Stomach (tissue), 4 donors: ENCODE measurements around the gene AGAP9.
"Not testable (repeated sequence)": the region's sequence is repeated elsewhere in the genome, so short reads cannot be mapped to it uniquely, and the experiment has no call there.

Experiments
- CTCF ChIP-seq, 7 experiments: fragments of 450-650 bp in 4 of 7; fragments of 200-600 bp in 3 of 7; sonication (generic) in 3 of 7; IDR thresholded peaks; one replicate each; pipeline ENCODE4 v1.5.1; 2016 to 2019; ENCODE audit warnings: antibody characterized with exemption in 7 of 7, control low read depth in 2 of 7, mild to moderate bottlenecking in 1 of 7
- POLR2A ChIP-seq, 4 donors: fragments of 450-650 bp; IDR thresholded peaks; one replicate each; pipeline ENCODE4 v1.6.1; 2016; ENCODE audit warnings: antibody characterized with exemption in 4 of 4, control low read depth in 2 of 4, mild to moderate bottlenecking in 1 of 4, moderate library complexity in 1 of 4

DNA sequence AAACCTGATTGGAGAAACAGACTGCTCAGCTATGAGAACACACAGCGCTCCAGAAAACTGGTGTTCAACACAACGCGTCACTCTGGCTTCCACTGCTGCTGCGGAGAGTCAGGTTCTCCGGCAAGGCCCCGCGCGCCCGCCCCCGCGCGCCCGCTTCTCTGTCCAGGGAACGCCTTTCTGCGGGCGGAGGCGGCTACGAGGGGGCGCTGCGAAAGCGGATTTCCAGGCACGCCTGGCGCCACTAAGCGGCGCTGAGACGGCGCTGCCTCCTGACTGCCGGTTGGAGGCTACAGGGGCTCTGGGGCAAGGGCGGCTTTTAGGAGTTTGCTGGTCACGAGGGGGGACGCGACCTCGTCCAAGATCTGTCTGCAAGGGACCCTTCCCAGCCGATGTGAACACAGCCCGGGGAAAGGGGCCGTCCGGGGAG lies 62.2 kb downstream of the AGAP9 start:
- not testable (repeated sequence) for TF ChIP-seq POLR2A (IDR thresholded peaks at IDR 0.05)
- TF ChIP-seq CTCF (IDR thresholded peaks at IDR 0.05), result peak in 1 of 7 experiments; percentile 23
